Uterus (tissue), 2 donors: ENCODE data around the gene TTC3.

Experiments used
- POLR2A ChIP-seq, 2 donors: fragments of 450-650 bp; IDR thresholded peaks; one replicate each; pipeline ENCODE4 v1.6.1; 2016; ENCODE audit warnings: antibody characterized with exemption in 2 of 2, mild to moderate bottlenecking in 1 of 2, moderate library complexity in 1 of 2
- TF ChIP-seq, protein P1 (sequence below), 4 experiments: fragments of 200-600 bp in 2 of 4; fragments of 450-650 bp in 2 of 4; sonication (generic) in 2 of 4; IDR thresholded peaks; one replicate each; pipeline ENCODE4 v1.5.1; 2016 to 2019; ENCODE audit warnings: antibody characterized with exemption in 4 of 4, mild to moderate bottlenecking in 2 of 4, moderate library complexity in 1 of 4

DNA sequence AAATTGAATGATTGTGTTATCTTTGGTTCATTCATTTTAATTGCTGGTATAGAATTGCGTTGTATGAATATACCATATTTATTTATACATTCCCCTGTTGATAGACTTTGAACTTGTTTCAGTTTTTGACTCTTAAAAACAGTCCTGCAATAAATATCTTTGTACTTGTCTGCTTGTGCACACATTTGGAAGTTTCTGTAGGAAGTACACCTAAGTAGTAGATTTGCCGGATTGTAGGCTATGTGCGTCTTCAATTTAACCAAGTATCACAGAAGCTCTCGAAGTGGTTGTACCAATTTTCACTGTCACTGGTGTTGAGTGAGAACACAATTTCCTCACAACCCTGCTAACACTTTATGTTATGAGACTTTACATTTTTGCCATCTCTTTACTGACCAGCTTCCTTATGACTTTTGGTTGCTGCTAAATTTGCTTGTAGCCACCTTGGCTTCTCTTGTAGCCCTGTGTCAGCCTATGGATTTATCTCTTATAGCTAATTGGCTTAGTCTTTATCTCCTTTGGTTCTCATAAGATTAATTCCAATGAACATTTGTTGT, 2.2 kb downstream of the TTC3 start:
- TF ChIP-seq, protein P1, sequence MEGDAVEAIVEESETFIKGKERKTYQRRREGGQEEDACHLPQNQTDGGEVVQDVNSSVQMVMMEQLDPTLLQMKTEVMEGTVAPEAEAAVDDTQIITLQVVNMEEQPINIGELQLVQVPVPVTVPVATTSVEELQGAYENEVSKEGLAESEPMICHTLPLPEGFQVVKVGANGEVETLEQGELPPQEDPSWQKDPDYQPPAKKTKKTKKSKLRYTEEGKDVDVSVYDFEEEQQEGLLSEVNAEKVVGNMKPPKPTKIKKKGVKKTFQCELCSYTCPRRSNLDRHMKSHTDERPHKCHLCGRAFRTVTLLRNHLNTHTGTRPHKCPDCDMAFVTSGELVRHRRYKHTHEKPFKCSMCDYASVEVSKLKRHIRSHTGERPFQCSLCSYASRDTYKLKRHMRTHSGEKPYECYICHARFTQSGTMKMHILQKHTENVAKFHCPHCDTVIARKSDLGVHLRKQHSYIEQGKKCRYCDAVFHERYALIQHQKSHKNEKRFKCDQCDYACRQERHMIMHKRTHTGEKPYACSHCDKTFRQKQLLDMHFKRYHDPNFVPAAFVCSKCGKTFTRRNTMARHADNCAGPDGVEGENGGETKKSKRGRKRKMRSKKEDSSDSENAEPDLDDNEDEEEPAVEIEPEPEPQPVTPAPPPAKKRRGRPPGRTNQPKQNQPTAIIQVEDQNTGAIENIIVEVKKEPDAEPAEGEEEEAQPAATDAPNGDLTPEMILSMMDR (IDR thresholded peaks at IDR 0.05) = no peak
- no peak for TF ChIP-seq POLR2A (IDR thresholded peaks at IDR 0.05)
